Measurements from ENCODE around the gene ESPL1. TPM values are rescaled to one million over a fixed set of nuclear protein-coding genes. Genes with fewer than 3 reads are reported as not detected.

ESPL1 gene
- total and polyA plus RNA-seq, 2 of the 8 experiments (the other 6 are each of a cell fraction or from before 2014, with no cell fraction given) = 31.8 to 52.7 TPM

- H2BK20ac ChIP-seq (ENCODE audit: low read length) = no peak overlapping the region
- H3K4ac ChIP-seq (replicated peaks; ENCODE audit: insufficient read length, low read depth, low read length) = no peak overlapping the region
- no peak overlapping the region for H3K18ac ChIP-seq (ENCODE audit: extremely low read depth, low read length)
- no peak overlapping the region for H2AFZ ChIP-seq (ENCODE audit: low read length)
- no peak for TF ChIP-seq EZH2 (IDR thresholded peaks at IDR 0.05; ENCODE audit: low read depth, low read length, severe bottlenecking)
- no peak for TF ChIP-seq YY1 (IDR thresholded peaks at IDR 0.05; ENCODE audit: low read depth, low read length)
- no peak for TF ChIP-seq CTBP2 (IDR thresholded peaks at IDR 0.05; ENCODE audit: borderline replicate concordance, insufficient read depth, insufficient read length, low read length)
- no peak for TF ChIP-seq POLR2AphosphoS5 (IDR thresholded peaks at IDR 0.05; ENCODE audit: low read depth, low read length)
- no peak for TF ChIP-seq SIRT6 (IDR thresholded peaks at IDR 0.05; ENCODE audit: low read length)
- TF ChIP-seq JUND (IDR thresholded peaks at IDR 0.05; ENCODE audit: low read length) = no peak
- no peak for TF ChIP-seq RFX5 (IDR thresholded peaks at IDR 0.05; ENCODE audit: borderline replicate concordance, low read depth, low read length)
- no peak for TF ChIP-seq BRCA1 (IDR thresholded peaks at IDR 0.05; ENCODE audit: low read depth, low read length)
- no peak for TF ChIP-seq EP300 (IDR thresholded peaks at IDR 0.05; ENCODE audit: borderline replicate concordance in 1 of 2, low read depth in 2 of 2, low read length in 2 of 2)
- no peak for TF ChIP-seq TAF1 (IDR thresholded peaks at IDR 0.05; ENCODE audit: low read depth, low read length)
- H3K4me1 ChIP-seq (replicated peaks in 1 of 4; ENCODE audit: control insufficient read depth in 3 of 4, insufficient read depth in 4 of 4, low read length in 3 of 4) = peaks cover 0 to 16% (median 5%) of the 10 kb centered on the region in 4 experiments; a peak in 5 of 7 replicates
- no peak overlapping the region for H4K91ac ChIP-seq (replicated peaks; ENCODE audit: insufficient read length, low read length)
- H3K36me3 ChIP-seq (ENCODE audit: control insufficient read depth in 2 of 4, insufficient read depth in 4 of 4, low read length in 3 of 4) = no peaks in the 10 kb centered on the region
- H4K20me1 ChIP-seq (replicated peaks in 1 of 2; ENCODE audit: control insufficient read depth in 1 of 2, insufficient read depth in 2 of 2, low read length in 2 of 2) = no peaks in the 10 kb centered on the region
- no peak overlapping the region for H3K4me3 ChIP-seq (ENCODE audit: extremely low read depth in 1 of 4, insufficient read depth in 2 of 4, low read depth in 3 of 4, low read length in 4 of 4)
- CTCF ChIA-PET (ENCODE audit: partially characterized antibody) = interaction anchor here (0.7 to 21.2 kb wide), 5 partner anchors 9 to 19 kb away, joined by 3 to 381 read pairs (median 9); partner anchors contain the start of gene AAAS
- H2BK15ac ChIP-seq (ENCODE audit: low read length) = no peak overlapping the region
- WGBS, 2 experiments (ENCODE audit: extremely low coverage in 1 of 2, insufficient coverage in 1 of 2, insufficient read length in 1 of 2, insufficient replicate concordance in 2 of 2, low coverage in 1 of 2, low lambda C conversion rate in 2 of 2, missing lambda C conversion rate in 1 of 2) = 94% methylated on average over 10 of the region's 15 CpGs; no CpG with 5 or more reads in 1 of the 2 experiments
- no peaks in the 10 kb centered on the region for H3K79me1 ChIP-seq (ENCODE audit: low read depth, low read length)
- no peak overlapping the region for H4K5ac ChIP-seq (ENCODE audit: insufficient read length, low read depth, low read length)
- H3K56ac ChIP-seq (replicated peaks; ENCODE audit: insufficient read length, low read depth, low read length) = no peak overlapping the region
- FAIRE-seq (no peak), DNase-seq (ENCODE audit: low read depth in 1 of 2, low spot score in 2 of 2) (no peak)
- H3K23ac ChIP-seq (ENCODE audit: insufficient read length) = no peak overlapping the region
- no peak overlapping the region for H3K4me2 ChIP-seq (ENCODE audit: insufficient read depth in 1 of 2, low read depth in 2 of 2, low read length in 2 of 2)
- H2BK12ac ChIP-seq (ENCODE audit: low read depth, low read length) = no peak overlapping the region
- H3K9ac ChIP-seq (replicated peaks in 1 of 4; ENCODE audit: extremely low read depth in 1 of 4, low read depth in 3 of 4, low read length in 3 of 4) = no peak overlapping the region
- no peak overlapping the region for H3K14ac ChIP-seq (ENCODE audit: insufficient read length)
- H2BK5ac ChIP-seq (ENCODE audit: low read depth, low read length) = no peak overlapping the region
- H2AK5ac ChIP-seq (ENCODE audit: low read depth, low read length) = no peak overlapping the region
- POLR2A ChIA-PET (ENCODE audit: partially characterized antibody) = interaction anchor here (1.0 to 2.5 kb wide), 3 partner anchors 12 to 85 kb away, joined by 3 to 8 read pairs (median 8); no protein-coding TSS in a partner anchor
- H3K27me3 ChIP-seq (replicated peaks in 1 of 4; ENCODE audit: control insufficient read depth in 3 of 4, extremely low read depth in 1 of 4, insufficient read depth in 3 of 4, low read length in 3 of 4) = peaks cover 3 to 21% (median 17%) of the 10 kb centered on the region in 4 experiments
- 0 out of 2 replicates have a peak, but pooled peaks cover 4% of the 10 kb centered on the region for H3K23me2 ChIP-seq (ENCODE audit: low read depth, low read length)
- H2BK120ac ChIP-seq (replicated peaks; ENCODE audit: low read depth, low read length) = no peak overlapping the region
- H4K8ac ChIP-seq (ENCODE audit: extremely low read depth, insufficient read depth, low read length) = no peak overlapping the region
- H3K79me2 ChIP-seq (ENCODE audit: control insufficient read depth in 1 of 2, insufficient read depth in 2 of 2, low read length in 2 of 2) = no peaks in the 10 kb centered on the region
- H3K27ac ChIP-seq (ENCODE audit: low read depth, low read length) = no peak overlapping the region
- no peaks in the 10 kb centered on the region for H3K9me3 ChIP-seq (ENCODE audit: insufficient read depth in 2 of 2, low read depth in 1 of 2, low read length in 1 of 2)
Measured at GRCh38 chr12:53332744-53333143, 64.6 kb downstream of the ESPL1 start.
